Amniotic stem cell (primary cell): ENCODE results near the gene NHERF1.

Experiments
- DNase-seq: peaks from one replicate; lab custom pipeline; 2025; lab: John Stamatoyannopoulos, UW

NHERF1 gene

DNA sequence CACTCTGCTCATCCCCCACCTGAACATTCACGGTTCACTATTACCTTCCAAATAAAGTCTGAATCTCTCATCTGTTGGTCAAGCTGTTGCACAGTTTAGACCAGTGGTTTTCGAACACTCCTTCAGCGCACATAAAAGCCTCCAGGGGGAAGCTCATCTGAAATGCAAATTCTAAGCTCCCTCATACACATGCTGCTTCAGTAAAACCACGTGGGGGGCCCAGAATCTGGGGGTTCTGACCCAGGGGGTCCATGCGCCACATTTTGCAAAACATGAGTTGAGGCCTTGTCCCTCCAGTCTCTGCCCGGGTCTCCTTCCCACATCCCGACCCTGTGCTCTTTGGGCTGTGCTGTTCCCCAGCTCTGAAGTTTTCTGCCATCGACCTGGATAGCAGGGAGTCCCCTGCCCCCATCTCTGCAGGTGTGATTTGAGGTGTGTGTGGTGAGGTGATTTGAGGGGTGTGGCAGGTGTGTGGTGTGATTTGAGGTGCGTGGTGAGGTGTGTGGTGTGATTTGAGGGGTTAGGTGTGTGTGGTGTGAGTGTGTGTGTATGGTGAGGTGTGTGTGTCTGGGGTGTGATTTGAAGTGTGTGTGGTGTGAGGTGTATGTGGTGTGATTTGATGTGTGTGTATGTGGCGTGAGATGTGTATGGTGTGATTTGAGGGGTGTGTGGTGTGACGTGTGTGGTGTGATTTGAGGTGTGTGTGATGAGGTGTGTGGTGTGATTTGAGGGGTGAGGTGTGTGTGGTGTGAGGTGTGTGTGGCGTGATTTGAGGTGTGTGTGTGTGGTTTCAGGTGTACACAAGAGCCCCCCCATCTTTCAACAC is 16.2 kb upstream of the NHERF1 start:
- DNase-seq, result no peak

DNA sequence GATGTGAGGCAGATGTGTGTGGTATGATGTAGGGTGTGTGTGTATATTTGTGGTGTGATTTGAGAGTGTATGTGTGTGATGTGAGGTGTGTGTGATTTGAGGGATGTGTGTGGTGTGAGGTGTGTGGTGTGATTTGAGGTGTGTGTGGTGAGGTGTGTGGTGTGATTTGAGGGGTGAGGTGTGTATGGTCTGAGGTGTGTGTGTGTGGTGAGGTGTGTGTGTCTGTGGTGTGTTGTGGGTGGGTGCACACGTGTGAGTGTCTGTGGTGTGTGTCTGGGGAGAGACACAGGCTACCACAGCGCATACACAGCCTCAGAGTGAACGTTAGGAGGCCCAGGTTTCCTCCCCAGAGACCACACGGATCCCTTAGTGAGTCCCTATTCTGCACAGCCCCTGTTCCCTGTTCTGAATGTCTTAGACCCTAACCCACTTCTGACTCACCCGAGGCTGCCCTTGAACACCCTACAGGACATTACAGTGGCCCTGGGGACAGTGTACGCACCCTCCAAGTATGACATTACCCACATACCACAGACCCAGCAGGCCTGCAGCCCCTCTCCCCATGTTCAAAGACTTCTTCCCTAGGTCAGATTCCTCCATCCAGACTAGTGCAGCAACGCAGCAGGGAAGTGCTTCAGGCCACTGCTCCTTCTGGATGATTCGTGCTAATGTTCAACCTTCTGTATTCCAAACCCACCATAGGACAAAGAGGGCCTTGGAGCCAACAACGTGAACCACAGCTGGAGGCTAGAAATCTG is 14.9 kb upstream of the NHERF1 start:
- DNase-seq, result no peak

DNA sequence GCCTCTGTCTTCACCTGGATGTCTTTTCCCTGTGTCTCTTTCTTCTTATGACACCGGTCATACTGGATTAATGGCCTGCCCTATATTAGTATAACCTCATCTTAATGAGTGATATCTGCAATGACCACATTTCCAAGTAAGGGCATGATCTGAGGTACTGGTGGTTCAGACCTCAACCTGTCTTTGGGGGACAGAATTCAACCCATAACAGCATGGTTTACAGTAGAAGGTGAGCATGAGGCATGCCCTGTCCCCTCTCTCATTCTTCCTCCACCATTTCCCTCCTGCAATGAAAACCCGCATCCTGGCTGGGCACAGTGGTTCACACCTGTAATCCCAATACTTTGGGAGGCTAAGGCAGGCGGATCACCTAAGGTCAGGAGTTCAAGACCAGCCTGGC is 14.2 kb upstream of the NHERF1 start:
- no peak for DNase-seq

DNA sequence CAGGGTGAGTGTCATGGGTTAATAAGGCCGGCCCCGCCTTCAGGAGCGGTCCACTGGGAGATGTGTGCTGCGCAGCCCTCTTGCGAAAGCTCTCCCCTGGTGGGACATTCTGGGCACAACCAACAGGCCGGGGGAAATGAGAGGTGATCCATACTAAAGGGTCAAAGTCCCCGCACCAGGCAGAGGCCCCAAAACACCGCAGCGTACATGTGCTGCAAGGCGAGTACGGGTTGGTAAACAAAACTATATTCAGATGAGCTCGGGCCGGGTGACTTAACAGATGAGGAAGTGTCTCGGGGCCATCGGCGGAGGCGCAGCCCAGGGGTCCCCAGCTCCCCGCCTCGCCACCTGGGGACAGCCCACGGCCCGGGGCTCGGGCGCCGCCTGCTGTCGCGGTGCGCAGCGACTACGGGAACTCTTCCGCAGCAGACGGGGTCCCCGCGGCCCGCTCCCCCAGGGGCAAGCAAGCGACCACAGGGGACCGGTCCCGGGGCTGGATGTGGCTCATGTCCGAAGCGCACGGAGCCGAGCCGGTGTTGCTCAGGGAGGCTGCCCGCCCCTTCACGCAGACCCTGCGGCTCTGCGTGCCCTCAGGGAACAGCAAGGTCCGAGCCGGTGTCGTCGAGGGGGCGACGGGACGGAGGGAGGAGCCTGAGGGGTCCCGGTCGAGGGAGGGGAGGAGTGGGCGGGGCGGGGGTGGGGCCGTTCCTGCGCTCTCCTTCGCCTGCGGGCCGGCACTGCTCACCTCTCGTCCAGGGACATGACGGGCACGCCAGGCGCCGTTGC is 11.7 kb upstream of the NHERF1 start, which contains the start of gene RAB37:
Gene RAB37, plus strand, starts transcription at position 744 of the 786 bp plus-strand sequence. Its CDS starts 17 bp downstream, at position 761.
- no peak for DNase-seq

DNA sequence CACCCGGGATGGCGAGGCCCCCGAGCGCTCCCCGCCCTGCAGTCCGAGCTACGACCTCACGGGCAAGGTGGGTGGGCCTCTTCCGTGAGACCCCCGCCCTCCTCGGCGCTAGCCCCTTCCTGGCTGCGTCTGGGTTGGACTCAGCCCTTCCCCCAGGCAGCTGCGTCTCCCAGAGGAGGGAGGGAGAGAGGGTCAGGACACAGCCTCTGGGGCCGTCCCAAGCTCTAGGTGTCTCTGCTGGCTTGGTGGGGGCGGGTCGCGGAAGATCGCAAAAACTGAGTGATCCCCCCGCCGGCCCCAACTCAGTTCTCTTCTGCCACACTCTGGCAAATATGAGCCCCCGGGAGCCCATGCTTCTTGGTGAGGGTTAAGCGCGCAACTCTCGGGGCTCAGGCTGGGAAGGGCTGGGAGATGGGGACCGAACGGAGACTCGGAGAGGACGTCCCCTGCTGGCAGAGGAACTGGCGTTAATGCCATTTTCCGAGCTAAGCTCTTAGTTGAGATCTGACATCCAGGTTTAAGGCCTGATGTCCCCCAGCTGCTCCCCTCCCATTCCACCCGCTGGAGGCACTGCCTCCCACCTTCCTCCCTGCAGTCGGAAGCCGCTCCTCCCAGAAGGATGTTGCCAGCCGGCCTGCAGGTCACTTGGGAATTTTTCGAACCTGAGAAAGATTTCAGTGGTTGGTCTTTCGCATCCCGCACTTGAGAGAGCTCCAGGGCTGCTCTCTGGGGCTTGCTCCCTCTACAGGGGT is 11.0 kb upstream of the NHERF1 start:
- DNase-seq, result no peak

DNA sequence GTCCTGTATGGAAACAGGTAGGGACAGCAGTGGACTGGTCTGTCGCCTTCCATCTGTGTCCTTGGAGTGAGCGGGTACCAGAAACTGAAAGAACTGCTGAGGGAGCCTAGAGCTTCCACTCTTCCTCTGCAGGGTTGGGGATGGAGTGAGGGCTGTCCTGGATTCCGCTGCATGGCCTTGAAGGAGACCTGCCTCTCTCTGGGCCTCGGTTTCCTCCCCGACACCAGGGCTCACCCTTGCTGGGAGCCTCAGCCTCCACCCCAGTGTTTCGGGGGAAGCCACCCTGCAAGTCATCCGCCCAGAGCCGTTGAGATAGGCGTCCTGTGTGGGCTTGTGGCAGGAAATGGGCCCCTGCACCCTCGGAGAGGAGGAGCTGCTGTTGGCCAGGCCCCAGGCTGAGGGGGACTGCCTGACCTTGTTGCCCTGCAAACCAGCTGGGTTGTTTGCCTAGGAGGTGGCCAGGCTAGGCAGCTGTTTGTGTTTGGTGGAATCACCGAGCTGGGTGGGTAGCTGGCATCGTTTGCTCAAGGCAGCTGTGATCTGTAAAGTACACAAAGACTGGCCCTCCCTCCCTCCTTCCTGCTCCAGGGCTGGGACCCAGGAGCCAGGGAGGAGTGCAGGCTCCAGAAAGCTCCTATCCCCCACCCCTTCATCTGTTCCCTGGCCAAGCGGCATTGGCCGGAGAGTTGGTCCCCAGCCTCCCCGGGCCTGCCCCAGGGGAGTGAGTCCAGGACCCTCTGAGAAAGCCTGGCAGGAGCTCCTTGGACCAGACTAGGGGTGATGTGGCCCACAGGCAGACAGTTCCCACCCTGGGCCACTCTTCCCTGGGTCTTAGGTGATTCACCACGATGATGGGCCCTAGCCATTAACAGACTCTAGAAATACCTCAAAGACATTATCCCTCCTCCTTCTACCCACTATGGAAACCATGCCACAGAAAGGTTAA is 10.1 kb upstream of the NHERF1 start:
- no peak for DNase-seq

DNA sequence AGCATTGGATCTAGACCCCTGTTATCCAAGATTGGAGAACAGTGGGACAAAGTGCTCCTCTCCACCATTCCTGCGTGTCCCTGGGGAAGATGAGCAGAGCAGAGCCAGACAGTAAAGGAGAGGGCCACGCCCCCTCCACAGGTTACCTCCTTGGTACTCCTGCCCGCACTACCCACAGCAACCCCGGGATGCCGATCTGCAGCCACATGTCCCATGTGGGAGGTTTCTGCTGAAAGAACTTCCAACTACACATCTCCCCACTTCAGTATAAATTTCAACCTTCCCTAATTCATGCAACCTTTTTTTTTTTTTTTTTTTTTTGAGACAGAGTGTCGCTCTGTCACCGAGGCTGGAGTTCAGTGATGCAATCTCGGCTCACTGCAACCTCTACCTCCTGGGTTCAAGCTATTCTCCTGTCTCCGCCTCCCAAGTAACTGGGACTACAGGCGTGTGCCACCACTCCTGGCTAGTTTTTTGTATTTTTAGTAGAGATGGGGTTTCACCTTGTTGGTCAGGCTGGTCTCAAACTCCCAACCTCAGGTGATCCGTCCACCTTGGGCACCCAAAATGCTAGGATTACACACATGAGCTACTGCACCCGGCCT is 9.1 kb upstream of the NHERF1 start:
- DNase-seq, result no peak

DNA sequence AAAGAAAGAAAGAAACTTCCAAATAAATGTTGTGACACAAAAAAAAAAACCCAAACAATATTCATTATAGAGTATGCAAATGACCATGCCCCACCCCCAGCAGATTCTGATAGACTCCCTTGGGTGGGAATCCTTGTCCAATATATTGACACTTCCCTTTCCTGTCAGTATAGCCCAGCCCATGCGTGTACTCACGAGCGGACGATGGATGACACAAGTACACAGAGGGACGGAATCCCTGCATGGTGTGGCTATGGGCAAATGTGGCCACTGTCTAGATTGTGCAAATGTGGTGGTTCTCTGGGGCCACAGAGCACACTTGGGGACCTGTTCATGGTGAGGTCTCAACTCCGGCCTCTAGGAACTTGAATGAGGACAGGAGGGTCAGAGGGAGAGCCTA is 8.3 kb upstream of the NHERF1 start:
- no peak for DNase-seq

DNA sequence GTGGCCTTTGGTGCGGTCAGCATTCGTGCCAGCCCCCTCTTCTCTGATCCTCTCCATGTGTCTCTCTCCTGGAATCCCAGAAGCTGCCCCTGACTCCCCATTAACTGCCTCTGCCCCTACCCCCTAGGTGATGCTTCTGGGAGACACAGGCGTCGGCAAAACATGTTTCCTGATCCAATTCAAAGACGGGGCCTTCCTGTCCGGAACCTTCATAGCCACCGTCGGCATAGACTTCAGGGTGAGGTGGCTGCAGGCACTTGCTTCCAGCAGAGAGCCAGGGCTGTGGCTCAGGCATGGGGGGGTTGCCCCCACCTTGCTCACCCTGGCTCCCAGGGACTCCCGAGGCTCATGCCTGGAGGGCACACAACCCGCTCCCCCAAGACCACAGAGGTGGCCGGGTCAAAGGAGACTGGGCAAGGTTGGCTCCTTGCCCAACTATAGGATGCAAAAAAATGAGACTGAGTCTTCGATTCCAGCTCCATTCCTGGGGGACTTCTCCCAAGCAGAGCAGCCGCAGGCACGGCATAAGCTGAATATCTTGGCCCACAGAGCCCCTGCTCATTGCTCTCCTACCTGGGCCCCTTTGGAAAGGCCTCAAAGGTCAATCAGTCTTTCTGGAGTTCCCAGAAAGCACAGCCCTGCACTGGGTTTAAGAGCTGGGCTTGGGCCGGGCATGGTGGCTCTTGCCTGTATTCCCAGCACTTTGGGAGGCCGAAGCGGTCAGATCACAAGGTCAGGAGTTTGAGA is 7.6 kb upstream of the NHERF1 start:
- no peak for DNase-seq

DNA sequence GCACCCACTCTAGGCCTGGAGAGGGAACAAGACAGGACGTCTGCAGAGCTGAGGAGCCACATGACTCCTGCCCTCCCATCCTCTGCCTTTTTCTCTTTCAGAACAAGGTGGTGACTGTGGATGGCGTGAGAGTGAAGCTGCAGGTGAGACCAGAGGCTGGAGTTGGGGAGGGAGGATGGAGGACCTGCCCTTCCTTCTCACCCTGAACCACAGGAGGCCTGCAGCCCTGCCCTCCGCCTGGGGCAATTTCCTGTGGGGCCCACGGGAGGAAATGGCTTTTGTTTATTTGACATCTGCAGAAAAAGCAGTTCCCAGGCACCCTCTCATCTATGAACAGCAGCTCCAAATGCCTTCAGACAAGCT is 6.3 kb upstream of the NHERF1 start:
- DNase-seq, result no peak

DNA sequence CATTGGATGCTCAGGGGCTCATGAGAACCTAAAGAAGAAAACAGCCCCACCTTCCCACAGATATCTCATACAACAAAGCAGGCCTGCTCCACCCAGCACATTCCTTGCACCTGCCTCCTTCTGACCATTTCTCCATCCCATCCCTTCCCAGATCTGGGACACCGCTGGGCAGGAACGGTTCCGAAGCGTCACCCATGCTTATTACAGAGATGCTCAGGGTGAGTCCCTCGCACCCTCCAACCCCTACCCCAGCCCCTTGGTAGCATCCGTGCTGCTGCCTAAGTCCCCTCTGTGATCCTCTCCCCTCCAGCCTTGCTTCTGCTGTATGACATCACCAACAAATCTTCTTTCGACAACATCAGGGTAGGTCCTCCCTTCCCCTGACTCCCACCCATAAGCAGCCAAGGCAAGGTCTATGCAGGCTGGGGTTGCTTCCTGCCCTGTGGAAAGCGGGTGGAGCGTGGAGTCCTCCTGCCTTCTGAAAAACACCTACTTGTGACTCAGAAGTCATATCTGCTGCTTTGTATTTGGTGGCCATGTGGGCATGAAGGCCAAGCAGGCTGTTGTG is 5.4 kb upstream of the NHERF1 start:
- DNase-seq, result no peak

DNA sequence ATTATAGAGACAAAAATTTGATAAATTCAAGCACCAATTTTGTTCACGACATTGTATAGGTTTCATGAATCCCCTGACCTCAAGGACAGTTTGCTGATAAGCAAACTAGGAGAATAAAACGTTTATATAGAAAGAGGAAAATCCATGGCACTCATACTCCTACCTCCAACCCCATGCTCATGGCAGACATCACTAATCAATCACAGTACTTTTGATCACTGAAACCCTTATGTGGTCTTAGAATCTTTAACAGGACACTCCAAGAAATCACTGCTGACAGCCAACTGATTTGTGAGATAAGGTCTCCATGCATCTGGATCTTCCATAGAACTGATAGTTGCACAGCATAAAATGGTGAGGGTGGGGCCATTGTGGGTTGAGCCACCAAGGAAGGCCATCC is 4.7 kb upstream of the NHERF1 start:
- DNase-seq, result no peak

DNA sequence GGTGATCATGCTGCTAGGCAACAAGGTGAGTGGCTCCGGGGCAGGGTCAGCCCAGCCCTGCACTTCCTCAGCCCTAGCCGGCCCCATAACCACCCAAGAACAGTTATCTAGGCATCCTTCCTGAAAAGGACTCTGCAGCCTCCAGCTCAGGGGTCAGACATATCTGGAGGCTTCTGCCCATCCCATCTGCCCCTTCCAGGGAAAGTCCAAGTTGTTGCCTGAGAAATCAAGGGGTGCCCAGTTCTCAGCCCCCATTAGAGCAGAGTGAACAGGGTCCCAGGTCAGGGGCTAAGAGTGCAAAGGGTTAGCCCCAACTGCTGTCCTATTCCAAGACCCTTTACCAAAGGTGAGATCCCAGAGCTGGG is 4.1 kb upstream of the NHERF1 start:
- DNase-seq, result no peak

DNA sequence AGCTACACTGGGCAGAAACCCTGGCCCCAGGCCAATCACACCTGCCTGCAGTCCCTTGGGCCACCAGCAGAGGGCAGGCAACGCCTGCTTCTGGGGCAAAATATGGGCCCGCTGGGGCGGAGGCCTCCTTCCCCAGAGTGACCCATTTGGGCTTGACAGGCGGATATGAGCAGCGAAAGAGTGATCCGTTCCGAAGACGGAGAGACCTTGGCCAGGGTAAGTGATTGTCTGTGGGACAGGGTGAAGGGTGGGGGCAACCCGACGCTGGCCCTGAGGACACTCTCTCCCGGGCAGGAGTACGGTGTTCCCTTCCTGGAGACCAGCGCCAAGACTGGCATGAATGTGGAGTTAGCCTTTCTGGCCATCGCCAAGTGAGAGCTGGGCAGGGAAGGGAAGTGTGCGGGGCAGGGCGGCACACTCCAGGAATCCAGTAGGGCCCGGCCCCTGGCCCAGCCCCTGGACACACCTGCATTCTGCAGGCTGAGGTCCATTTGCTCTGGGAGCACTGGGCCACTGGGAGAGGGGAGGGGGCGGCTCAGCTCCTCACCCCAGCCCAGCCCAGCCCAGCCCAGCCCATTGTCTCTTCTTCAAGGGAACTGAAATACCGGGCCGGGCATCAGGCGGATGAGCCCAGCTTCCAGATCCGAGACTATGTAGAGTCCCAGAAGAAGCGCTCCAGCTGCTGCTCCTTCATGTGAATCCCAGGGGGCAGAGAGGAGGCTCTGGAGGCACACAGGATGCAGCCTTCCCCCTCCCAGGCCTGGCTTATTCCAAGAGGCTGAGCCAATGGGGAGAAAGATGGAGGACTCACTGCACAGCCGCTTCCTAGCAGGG is 3.5 kb upstream of the NHERF1 start:
- no peak for DNase-seq

DNA sequence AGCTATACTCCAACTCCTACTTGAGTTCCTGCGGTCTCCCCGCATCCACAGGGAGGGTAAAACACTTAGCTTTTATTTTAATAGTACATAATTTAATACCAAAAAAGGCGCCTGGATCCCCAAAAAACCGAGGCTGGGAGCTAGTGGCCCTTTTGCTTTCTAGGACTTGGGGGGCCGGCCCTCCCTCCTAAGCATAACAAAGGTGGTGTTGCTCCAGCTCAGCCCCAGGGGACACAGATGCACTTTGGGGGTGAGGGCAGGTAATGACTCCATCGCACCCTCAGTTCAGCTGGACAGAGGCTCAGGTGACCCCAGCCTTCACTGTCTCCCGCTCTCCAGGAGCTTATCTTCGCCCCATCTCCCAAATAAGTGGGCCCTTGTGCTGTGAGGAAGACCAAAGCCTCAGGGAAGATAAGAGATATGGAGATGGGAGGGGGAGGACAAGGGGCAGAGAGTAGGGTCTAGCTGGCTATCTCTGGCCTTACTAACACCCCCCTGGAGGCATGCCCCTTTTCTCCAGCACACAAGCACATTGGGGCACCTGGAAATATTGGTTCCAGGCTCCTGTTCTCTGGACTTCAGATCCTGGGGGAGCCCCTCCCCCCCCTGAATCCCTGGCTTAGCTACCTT is 2.8 kb upstream of the NHERF1 start:
- DNase-seq, result no peak

DNA sequence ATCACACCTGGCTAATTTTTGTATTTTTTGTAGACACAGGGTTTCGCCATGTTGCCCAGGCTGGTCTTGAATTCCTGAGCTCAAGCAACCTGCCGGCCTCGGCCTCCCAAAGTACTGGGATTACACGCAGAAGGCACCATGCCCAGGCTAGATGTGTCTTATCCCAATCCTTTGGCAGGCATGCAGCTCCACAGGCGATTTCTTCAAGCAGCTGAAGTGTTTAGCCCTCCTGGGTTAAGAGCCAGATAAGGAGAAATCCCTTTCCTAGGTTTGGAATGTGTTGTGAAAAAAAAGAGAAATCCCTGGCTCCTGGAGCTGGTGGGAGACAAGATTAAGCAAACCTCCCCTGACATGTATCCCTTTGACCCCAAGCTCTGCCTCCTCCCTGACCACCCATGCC is 2.1 kb upstream of the NHERF1 start:
- no peak for DNase-seq

DNA sequence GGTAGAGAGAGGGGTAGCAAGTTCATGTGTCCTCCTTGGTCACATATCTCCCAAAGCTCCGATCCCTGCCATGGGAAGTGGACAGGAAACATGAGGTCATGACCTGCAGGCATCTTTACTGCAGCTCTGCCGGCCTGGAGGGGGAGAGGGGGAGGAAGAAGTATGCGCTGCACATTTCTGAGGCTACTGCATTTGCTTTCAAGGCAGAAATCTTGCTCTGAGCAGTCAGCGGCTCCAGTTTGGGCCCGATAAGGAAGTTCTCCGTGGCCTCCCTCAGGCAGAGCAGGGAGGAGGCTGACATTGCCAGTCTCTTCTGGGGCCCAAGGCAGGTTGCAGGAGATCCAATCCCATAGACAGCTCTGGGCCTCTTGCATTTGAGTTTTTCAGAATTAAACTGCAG is 1.5 kb upstream of the NHERF1 start:
- no peak for DNase-seq

DNA sequence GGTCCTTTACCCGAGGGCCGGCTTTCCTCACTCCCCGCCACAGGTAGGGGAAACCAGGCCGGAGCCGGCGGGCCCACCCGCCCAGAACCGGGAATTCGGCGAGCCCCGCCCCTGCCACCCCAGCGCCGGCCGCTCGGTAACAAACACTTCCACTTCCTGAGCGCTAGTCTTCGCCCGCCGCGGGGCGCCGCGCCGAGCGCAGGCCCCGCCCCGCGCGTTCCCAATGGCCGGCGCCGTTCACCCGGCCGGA is 224 bp upstream of the NHERF1 start:
- no peak for DNase-seq
